NCI-H69 (cell line): Measurements from ENCODE around the gene LMCD1.
"Not testable (repeated sequence)": the region's sequence is repeated elsewhere in the genome, so short reads cannot be mapped to it uniquely, and the experiment has no call there.

ENCODE experiments used
- DNase-seq: peaks from one replicate; lab custom pipeline; 2025; lab: John Stamatoyannopoulos, UW

Gene LMCD1

DNA sequence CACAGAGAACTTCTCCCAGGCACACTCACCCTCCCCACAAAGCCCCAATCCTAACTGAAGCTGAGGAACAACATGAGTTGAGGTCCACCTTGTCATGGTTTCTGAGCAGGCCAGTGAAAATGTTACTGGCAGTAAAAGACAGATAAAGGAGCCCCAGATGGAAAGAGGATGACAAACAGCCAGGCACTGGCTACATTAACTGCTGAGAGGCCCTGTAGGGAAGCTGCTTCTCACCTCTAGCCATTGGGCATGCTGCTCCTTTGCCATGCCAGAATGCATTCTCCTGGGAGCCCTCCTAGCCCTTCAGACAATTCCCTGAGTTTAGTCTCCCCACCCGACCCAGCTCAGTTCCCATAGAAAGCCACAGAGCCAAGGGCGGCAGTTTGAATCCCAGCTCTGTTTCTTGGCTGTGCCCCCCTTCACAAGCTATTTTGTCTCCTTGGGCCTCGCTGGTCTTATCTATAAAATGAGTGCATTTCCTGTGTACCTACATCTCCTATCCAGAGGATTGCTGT, 60.5 kb downstream of the LMCD1 start:
- no peak for DNase-seq

DNA sequence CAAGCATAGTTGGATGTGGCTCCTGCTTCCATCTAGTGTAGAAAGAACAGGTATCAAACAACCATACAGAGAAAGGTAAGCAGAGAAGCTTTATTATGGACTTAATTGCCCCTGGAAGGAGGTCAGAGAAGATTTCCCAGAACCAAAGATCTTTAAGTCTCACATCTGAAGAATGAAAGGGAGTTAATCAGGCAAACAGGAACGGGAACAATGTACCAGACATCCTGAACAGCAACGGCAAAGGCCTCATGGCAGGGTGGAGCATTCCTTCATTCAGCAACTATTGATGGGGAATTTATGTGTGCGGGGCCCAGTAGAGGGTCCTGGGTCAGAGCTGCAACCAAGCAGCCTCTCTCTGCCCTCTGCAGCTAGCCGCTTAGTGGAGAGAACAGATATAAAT, 61.5 kb downstream of the LMCD1 start:
- no peak for DNase-seq

DNA sequence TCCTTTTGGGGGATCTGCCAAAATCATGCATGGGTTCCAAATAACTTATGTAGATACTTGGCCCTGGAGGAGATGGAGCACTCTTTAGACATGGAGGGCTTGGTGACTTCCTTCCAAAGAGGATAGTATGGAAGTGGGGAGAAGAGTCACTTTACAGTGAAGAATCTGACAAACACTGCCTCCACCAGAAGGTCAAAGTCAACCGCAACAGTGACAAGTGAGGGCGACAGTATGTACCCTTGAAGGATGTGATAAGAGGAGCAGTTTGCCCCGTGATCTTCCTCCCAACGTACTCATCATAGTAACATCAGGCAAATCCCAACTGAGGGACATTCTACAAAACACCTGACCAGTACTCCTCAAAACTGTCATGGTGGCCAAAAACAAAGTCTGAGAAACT, 62.0 kb downstream of the LMCD1 start:
- DNase-seq = no peak

DNA sequence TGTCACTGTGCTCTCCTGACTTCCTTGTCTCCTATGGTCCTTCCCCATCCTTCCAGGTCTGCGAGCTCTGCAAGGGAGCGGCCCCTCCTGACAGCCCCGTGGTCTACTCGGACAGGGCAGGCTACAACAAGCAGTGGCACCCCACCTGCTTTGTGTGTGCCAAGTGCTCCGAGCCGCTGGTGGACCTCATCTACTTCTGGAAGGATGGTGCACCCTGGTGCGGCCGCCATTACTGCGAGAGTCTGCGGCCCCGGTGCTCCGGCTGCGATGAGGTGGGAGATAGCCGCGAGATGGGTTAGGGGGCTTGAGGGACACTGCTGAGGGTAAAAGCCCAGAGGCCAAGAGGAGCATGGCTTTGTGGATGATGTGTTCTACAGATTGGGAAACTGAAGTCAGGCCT, 63.8 kb downstream of the LMCD1 start:
- no peak for DNase-seq

DNA sequence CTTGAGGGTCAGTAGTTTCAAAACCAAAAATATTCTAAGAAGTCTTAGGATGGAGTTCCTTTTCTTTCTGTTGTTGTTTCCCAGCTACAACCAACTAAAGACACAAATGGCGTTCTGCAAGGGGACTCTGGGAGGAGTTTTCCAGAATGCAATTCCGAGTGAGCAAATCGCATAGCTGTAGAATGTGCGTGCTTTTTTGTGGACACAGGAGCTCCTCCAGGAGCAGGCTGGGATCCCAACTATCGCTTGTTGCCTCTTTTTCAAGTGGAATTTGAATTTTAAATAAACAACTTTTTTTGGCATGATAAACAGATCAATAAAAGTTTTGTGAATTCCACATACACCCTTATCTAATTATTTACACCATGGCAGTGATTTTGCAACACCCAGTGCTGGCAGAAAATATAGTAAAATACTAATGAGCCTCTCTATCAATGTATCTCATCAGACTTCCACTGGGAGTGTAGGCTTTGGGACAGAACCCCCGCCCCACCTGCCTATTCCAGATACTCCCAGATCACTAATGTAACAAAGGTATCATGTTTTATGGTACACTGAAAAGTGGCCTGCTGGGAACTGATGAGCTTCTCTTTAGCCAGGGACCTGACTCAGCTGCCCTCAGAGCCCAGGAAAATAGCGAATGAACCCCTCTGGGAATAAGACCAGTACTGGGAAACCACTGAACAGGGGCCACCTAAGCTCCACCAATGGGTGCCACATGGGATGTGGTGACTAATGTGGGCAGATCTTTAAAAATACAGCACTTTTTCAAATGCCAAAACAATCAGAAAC, 66.4 kb downstream of the LMCD1 start:
- no peak for DNase-seq

DNA sequence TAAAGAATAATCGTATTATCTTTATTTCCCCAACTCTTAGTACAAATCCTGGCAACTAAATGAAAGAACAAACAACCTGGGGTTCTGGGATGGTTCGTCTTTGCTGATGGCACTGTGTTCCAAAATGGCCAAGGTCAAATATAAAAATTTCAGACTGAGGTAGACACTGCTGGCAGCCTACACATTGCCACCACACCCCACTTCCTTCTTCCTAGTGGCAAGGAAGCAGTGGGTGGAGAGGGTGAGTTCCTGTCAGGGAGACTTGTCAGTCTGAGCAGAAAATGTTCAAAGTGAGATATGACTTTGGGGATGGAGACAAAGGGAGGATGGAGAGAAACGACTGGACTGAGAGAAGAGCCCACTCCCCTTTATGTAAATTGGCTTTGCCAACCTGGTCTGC, 69.6 kb downstream of the LMCD1 start:
- DNase-seq = no peak

DNA sequence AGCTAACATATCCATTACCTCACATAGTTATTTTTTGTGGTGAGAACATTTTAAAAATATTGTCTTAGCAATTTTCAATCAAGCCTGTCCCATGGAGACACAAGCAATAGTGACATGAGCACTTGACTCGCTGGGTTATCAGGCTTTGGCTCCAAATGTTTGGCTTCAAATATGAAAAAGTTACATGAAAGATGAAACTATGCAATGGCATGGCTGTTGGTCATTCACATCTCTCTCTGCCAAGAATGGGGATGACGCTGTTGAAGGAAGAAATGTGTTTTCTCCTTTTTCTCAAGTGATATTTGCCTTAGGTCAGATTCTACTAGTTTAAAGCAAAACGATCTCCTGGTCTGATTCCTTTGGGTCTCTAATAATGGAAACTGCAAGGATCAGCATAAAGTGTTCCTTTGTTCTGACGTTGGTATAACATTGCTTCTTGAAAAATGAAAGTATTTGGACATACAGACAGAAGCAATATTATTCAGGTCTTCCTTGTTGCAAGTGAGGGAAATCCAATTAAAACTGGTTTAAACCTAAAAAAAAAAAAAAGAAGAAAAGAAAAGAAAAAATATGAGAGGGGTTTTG, 71.8 kb downstream of the LMCD1 start:
- DNase-seq = no peak

DNA sequence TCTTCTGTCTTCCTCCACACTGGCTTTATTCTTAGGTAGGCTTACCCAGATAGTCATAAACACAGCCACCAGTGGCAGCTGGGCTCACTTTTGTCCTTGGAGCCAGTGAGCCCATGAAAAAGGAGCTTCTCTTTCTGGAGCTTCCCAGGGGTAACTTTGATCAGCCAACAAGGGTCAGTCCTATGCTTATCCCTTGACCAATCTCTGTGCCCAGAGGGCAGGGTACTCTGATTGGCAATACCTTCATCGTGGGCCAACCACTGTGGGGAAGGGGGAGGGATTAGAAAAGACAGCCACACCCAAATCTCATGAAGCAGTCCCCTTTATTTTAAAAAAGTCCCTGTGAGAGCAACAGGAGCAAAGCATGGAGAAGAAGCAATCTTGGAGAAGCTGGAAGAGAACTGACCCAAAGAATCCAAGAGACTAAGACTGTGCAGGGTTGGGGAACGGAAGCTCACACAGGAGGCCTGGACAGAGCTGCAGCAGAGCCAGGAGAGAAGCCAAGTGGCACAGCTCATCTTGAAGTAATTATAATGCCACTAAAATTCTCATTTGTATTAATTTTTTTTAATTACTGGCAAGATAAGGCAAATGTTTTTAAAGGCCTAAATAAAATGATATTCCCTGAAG, 72.5 kb downstream of the LMCD1 start:
- no peak for DNase-seq

DNA sequence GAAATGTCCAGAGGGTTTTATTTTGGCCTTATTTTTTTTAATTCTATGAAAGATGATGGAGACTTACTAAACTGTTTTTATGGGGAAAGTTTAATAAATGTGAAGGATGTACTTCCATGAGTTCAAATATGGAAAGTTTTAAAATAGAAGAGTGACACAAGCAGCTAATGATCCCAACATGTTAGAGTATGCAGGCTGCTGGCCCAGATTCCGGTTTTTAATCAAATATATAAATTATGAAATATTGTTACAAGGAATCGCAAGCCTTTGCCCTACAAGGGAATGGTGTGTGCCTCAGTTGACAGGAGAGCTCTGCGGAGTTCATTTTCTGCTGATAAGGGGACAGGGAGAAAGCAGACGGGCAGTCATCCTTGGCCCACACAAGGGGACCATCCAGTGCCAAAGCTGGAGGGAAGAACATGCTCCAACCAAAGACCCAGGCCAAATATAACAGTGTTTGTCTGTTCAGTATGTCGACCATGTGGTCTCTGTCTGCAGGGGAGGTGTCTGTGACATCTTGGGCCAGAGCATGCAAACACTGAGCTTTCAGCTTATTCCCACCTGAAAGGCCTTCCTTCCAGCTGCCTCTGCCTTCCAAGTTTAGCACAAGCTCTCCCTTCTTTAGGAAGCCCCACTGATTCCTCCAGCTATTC, 73.2 kb downstream of the LMCD1 start:
- no peak for DNase-seq

DNA sequence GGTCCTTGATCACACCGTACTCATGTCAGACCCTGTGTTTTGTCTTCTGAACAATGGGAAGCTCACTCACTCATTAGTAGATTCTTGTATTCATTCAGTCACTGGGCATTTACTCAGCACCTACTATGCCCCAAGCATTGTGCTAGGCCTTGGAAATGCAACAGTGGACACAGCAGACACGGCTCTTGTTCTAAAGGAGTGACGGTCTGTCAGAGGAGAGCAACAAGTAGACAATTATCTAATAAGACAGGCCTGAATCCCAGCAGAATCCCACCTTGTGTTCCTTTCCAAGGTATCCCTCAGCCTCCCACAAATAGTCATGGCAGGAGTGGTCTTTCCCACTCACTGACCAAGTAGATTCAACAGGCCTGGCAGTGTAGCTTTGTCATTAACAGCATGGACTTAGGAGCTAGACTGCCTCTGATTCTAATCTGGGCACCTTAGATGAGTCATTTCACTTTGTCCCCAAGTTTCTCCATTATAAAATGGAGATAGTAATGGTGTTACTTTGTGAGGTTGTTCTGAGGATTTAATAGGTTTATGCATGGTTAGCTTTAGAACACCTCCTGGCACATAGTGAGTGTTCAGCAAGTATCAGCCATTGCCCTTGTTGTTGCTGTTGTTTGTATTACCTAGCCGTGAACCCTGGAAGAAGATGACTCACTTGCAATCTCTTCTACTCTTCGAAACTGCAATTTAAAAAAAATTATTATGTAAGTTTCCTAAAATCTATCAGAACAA, 73.9 kb downstream of the LMCD1 start:
- no peak for DNase-seq

DNA sequence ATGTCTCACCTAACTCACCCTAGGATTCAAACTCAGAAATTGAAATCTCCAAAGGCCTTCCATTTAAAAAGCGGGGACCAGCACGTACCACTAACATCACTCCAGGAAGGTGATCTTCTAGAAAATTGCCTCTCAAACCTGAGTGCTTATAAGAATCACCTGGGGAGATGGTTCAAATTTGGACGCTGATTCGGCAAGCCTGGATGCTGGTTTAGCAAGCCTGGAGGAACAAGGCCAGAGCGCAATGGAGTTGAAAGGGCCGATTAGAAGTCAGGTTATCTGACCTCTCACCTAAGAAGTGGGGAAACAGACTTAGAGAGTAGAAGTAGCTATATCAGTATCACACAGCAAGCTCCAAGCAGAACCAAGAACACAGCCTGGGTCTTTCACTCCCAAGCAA, 74.8 kb downstream of the LMCD1 start:
- DNase-seq = no peak

DNA sequence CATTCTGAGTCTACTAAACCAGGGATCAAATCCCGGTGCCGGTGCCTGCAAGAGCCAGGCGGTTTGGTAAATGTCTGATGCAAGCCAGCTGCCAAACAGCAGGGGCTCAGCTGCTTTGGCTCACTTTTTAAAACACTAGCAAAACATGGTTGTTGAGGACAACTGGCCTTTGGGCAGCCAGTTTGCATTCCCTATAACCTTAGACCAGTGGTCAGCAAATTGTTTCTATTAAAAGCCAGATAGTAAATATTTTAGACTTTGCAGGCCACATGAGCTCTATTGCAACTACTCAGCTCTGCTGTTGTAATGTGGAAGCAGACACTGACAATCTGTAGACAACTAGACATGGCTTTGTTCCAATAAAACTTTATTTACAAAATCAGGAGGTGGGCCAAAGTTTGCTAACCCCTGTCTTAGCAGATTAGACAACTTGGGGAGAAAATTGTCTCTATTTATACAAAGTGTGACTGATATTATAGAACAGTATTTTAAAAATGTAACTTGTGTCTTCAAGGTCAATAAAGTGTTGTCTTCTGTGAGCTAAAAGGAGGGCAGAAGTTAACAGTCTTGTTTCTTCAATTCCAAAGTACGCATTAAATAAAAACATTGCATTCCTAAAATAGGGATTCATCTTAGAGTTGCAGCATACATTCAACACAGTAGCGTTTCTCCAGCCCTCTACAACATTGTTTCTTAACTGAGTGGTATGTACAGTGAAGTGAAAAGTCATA, 75.4 kb downstream of the LMCD1 start:
- DNase-seq = no peak

DNA sequence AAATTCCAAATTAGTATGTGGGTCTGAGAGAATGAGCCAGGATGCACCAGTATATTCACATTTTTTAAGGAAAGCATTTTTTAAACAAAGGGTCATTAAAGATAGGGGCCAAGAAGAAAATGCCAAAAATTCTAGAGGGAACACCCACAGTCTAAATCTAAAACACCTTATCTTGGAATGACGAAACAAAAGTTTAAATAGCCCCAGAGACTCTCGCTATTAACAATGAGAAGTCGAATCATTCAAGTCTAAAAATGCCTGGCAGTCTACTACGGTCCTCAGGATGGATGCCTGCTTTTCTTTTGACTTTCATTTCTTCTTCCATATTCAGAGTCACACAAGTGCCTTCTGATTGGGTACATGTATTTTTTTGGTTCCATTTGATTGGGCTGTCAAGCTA, 76.7 kb downstream of the LMCD1 start:
- no peak for DNase-seq

DNA sequence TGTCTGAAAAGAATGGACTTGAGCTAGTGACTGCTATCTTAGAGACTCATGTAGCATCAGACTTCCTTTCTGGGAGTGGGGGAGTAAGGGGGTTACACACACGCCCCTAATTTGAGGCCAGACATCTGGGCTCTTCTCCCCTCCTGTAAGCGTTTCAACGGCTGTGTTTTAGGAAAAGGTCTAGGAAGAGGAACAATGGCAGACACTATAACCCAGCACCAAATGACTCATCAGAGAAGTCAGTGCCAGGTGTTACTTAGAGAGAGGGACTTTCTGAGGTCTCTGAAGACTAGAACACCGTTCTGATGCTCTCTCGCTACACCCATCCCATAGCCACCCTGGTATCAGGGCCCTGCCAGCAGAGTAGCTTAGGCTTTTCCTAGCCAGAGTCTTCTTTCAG, 77.5 kb downstream of the LMCD1 start:
- DNase-seq = no peak

DNA sequence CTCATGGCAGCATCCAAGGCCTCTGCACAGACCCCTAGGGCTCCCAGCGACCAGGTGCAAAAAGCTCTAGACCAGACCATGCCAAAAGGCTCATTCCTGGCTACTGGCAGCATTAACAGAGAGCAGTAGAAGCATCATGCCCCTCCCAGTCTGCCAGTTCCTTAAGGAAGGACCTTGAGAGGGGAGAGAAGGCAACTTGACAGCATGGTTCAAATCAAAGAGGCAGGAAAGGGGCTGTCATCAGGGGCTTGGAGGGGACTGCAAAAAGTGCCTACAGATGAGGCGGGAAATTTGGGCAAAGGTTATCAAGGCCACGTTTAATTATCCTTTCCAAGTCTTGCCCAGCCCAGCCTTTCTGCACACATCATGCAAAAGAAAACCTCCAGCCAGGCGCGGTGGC, 78.3 kb downstream of the LMCD1 start:
- no peak for DNase-seq

DNA sequence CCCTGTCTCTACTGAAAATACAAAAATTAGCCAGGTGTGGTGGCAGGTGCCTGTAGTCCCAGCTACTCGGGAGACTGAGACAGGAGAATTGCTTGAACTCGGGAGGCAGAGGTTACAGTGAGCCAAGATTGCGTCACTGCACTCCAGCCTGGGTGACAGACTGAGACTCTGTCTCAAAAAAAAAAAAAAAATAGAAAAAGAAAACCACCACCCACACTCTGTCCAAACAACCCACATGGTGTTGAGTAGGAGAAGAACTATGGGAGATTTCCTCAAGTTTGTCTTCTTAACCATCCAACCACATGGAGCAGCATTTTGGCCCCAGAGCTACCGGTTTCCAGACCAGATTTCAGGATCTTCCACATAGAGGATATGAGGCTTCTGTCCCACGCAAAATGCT, 78.8 kb downstream of the LMCD1 start:
- not testable (repeated sequence) for DNase-seq

DNA sequence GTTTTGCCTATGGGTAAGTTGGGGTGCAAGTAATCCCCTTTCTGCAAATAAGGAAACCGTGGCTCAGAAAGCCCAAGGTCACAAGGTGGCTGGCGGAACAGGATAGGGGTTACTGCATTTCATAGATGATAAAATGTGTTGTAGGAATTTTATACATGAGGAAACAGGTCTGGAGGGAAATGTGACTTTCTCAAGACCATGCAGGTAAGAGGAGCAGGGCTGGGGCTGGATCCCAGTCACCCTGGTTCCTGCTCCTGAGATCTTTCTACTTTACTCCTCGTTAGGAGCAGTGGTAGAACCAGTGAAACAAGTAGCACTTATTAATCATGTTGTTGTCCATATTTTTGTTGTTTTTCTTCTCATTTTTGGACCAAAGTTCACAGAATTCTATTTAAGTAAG, 79.8 kb downstream of the LMCD1 start:
- DNase-seq = no peak

DNA sequence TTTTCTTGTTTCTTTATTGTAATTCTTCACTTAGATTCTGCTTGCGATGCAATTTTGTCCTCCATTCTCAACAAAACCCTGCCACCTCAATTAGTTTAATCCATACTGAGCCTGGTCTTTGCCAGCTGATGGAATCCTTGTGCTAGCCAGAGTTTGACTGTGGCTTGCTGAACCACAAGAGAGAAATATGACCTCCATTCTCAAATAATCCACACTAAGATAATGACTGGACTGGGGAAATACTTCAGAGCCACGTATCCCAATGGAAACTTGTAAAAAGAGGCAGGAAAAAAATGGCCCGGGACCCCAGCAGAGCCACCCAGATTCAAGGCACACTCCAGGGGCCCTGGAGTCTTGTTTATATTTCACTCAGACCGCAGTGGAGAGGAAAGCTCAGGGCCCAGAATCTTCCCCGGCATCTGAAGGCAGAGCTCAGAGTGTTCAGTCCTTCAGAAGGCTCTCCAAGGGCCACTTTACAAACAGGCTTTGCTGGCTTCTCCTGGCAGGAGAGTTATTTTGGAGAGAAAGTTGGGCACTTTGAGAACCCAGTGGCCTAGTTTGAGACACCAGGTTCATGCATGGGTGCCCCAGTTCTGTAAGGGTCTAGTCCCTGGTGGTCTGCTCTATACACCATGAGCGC, 80.3 kb downstream of the LMCD1 start:
- DNase-seq = no peak

DNA sequence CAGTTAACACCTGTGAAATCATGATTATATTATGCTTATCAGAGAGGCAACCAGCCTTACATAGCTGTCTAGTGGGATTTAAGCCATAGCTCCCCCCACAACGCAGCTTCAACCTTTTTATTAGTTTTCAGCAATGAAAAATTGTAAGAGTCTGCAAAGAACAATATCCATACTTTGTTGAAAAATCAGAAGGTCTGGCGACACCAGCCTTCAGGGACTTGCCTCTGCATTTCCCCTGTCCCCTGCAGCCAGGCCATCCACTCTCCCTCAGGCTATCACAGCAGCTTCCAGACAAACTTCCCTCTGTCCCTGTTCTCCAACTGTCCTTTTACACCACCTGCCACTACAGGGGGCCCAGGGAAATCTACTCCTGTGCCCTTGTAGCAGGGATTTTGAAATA, 83.0 kb downstream of the LMCD1 start:
- no peak for DNase-seq

DNA sequence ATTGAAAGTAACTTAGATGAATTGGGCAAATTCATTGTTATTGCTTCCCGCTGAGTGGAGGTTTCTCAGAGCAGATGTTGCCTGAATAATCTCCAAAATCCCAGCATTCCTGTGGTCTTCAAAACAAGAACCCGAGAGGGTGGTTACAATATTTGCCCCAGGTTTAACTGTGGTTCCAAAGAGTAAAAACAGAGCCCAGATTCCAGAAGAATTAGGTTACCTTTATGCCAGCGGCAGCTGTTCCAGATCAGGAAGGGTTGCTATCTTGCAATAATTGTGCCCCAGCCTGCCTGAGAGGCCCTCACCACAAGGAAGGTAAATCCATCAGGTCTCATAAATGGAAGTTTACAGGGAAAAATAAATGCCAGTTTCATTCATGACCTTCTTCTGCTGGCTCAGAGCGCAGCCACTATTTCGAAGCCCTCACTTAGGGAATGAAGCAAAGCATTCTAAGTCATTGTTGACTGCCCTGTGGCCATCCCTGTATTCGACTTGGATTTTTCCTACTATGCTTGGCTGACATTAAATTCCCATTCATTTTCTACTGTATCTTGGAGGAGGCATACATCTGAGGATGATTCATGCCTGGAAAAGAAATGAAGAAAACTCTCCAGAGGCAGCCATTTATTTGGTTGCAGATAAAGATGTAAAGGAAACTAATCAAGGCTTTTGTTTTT, 88.4 kb downstream of the LMCD1 start:
- no peak for DNase-seq
